ENCODE measurements around the gene STAG2. TPM values are rescaled to one million over a fixed set of nuclear protein-coding genes. Genes with fewer than 3 reads are reported as not detected.
"Not testable (repeated sequence)": the region's sequence is repeated elsewhere in the genome, so short reads cannot be mapped to it uniquely, and the experiment has no call there.

STAG2 gene
- total RNA-seq, 1 experiment from 2014 or later: 92.1 TPM

DNA sequence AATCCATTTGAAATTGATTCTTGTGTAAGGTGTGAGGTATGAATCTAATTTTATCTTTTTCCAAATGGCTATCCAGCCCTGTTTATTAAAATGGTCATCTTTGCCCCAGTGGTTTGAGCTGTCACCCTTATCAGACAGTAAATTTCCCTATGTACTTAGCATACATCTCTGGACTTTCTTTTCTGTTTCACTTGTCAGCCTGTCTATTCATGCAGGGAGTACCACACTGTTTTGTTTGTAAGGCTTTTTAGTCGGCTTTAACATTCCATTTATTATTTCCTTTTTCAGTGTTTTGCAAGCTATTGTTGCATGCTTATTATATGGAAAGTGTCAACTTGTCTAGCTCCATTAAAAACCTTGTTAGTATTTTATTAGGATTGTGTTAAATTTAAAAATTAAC, 155.8 kb downstream of the STAG2 start:
- TF ChIP-seq EZH2 (IDR thresholded peaks at IDR 0.05; ENCODE audit: low read length, unreplicated experiment): no peak
- TF ChIP-seq, protein P1, sequence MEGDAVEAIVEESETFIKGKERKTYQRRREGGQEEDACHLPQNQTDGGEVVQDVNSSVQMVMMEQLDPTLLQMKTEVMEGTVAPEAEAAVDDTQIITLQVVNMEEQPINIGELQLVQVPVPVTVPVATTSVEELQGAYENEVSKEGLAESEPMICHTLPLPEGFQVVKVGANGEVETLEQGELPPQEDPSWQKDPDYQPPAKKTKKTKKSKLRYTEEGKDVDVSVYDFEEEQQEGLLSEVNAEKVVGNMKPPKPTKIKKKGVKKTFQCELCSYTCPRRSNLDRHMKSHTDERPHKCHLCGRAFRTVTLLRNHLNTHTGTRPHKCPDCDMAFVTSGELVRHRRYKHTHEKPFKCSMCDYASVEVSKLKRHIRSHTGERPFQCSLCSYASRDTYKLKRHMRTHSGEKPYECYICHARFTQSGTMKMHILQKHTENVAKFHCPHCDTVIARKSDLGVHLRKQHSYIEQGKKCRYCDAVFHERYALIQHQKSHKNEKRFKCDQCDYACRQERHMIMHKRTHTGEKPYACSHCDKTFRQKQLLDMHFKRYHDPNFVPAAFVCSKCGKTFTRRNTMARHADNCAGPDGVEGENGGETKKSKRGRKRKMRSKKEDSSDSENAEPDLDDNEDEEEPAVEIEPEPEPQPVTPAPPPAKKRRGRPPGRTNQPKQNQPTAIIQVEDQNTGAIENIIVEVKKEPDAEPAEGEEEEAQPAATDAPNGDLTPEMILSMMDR (conservative IDR thresholded peaks at IDR 0.05; ENCODE audit: low read depth, low read length): no peak
- TF ChIP-seq EZH2phosphoT487 (IDR thresholded peaks at IDR 0.05; ENCODE audit: borderline replicate concordance, low read length): no peak
- Histone ChIP-seq H3K4me3 (ENCODE audit: low read length) (no peak overlapping the region), H3K9ac (ENCODE audit: low read length) (no peak overlapping the region), H3K27ac (ENCODE audit: low read length) (no peak overlapping the region), H4K20me1 (ENCODE audit: low read length) (no peaks in the 10 kb centered on the region), H3K36me3 (ENCODE audit: low read depth, low read length) (no peaks in the 10 kb centered on the region), H3K9me2 (replicated peaks; ENCODE audit: low read length) (no peaks in the 10 kb centered on the region), H3K27me3 (ENCODE audit: low read length) (no peaks in the 10 kb centered on the region), H3K4me1 (ENCODE audit: insufficient read depth, low read length) (no peaks in the 10 kb centered on the region), H3F3A (ENCODE audit: low read length, unreplicated experiment) (no peaks in the 10 kb centered on the region), H3K9me3 (ENCODE audit: low read length) (no peaks in the 10 kb centered on the region), H3K79me2 (ENCODE audit: low read length) (no peaks in the 10 kb centered on the region), H3K4me2 (ENCODE audit: low read length) (no peak overlapping the region), H2AFZ (ENCODE audit: low read length) (no peak overlapping the region)
- POLR2A ChIA-PET (ENCODE audit: unreplicated experiment): interaction anchor here (0.6 kb wide), 1 partner anchor 93 kb away, joined by 7 read pairs; no protein-coding TSS in a partner anchor
- intact Hi-C loops (cut with micrococcal nuclease): no loop called here
- ATAC-seq (no peak), DNase-seq (no peak)
- CTCF ChIA-PET: no interaction called here
- no TSS peak for BruUV-seq (replicated peaks)

DNA sequence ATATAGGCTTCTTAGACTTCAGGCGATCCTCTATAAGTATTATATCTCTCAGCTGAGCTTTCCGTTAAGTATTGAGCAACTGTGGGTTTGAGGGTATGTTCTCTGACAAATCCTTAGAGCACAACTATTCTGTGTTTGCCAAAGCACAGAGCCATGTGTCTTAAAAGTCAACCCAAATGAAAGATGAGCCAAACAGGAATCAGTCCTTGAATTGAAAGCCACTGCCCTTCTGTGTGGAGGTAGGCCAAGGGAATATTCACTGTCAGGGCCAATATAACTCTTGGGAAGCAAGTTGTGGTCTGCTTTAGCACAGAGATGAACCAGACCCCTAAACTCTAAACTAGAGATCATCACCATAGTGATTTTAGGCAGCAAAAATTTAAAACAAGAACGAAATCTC, 164.0 kb downstream of the STAG2 start:
- Histone ChIP-seq H3K36me3 (ENCODE audit: low read depth, low read length) (no peaks in the 10 kb centered on the region), H3F3A (ENCODE audit: low read length, unreplicated experiment) (no peaks in the 10 kb centered on the region), H3K4me2 (ENCODE audit: low read length) (no peak overlapping the region), H3K27me3 (ENCODE audit: low read length) (no peaks in the 10 kb centered on the region), H2AFZ (ENCODE audit: low read length) (no peak overlapping the region), H3K9me3 (ENCODE audit: low read length) (no peaks in the 10 kb centered on the region), H4K20me1 (ENCODE audit: low read length) (no peaks in the 10 kb centered on the region), H3K9ac (ENCODE audit: low read length) (no peak overlapping the region), H3K9me2 (replicated peaks; ENCODE audit: low read length) (no peaks in the 10 kb centered on the region), H3K27ac (ENCODE audit: low read length) (no peak overlapping the region), H3K4me1 (ENCODE audit: insufficient read depth, low read length) (no peaks in the 10 kb centered on the region), H3K79me2 (ENCODE audit: low read length) (no peaks in the 10 kb centered on the region), H3K4me3 (ENCODE audit: low read length) (no peak overlapping the region)
- POLR2A ChIA-PET (ENCODE audit: unreplicated experiment): no interaction called here
- ATAC-seq (no peak), DNase-seq (no peak)
- intact Hi-C loops (cut with micrococcal nuclease): no loop called here
- BruUV-seq (replicated peaks): no TSS peak
- TF ChIP-seq EZH2phosphoT487 (IDR thresholded peaks at IDR 0.05; ENCODE audit: borderline replicate concordance, low read length) (no peak), EZH2 (IDR thresholded peaks at IDR 0.05; ENCODE audit: low read length, unreplicated experiment) (no peak)
- TF ChIP-seq, protein P1 (conservative IDR thresholded peaks at IDR 0.05; ENCODE audit: low read depth, low read length): no peak
- CTCF ChIA-PET: no interaction called here

DNA sequence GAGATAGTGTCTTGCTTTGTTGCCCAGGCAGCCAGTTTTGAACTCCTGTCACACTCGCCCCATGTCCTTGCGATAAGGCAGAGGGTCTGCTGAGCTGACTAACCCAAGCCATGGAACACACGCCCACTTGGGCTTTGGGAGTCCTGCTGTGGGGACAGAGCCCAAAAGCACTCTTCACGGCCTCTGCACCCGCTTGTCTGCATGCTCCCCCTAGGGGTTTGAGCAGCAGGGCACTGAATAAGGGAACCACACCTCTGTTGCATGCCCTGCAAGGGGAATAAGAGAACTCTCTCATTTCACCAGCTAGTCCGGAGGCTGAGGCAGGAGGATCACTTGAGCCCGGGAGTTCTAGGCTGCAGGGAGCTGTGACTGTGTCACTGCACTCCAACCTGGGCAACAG, 166.0 kb downstream of the STAG2 start:
- CTCF ChIA-PET: no interaction called here
- no peak for DNase-seq

DNA sequence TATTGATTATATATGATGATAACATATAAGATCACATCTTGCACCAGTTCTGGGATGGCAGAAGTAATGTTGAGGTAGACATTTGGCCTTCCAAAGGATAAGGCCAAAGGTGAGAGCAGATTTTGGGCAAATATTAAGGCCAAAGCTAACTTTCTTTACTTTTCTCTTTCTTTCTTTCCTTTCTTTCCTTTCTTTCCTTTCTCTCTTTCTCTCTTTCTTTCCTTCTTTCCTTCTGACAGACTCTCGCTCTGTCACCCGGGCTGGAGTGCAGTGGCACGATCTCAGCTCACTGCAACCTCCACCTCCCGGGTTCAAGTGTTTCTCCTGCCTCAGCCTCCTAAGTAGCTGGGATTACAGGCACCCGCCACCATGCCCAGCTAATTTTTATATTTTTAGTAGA, 170.9 kb downstream of the STAG2 start:
- H2AFZ ChIP-seq (ENCODE audit: low read length); CTCF ChIA-PET; intact Hi-C loops (cut with micrococcal nuclease); ATAC-seq; H3F3A ChIP-seq (ENCODE audit: low read length, unreplicated experiment); H4K20me1 ChIP-seq (ENCODE audit: low read length); H3K27ac ChIP-seq (ENCODE audit: low read length); H3K9me2 ChIP-seq (replicated peaks; ENCODE audit: low read length); H3K9me3 ChIP-seq (ENCODE audit: low read length); BruUV-seq (replicated peaks); H3K4me3 ChIP-seq (ENCODE audit: low read length); H3K4me2 ChIP-seq (ENCODE audit: low read length); H3K79me2 ChIP-seq (ENCODE audit: low read length); POLR2A ChIA-PET (ENCODE audit: unreplicated experiment); H3K9ac ChIP-seq (ENCODE audit: low read length); H3K4me1 ChIP-seq (ENCODE audit: insufficient read depth, low read length); H3K27me3 ChIP-seq (ENCODE audit: low read length); DNase-seq; H3K36me3 ChIP-seq (ENCODE audit: low read depth, low read length): not testable (repeated sequence)

More for the DNA sequence above, 166.0 kb downstream of the STAG2 start:
- Histone ChIP-seq H3F3A (ENCODE audit: low read length, unreplicated experiment) (no peaks in the 10 kb centered on the region), H3K4me2 (ENCODE audit: low read length) (no peak overlapping the region), H3K36me3 (ENCODE audit: low read depth, low read length) (no peaks in the 10 kb centered on the region), H3K9ac (ENCODE audit: low read length) (no peak overlapping the region), H3K79me2 (ENCODE audit: low read length) (no peaks in the 10 kb centered on the region), H3K27ac (ENCODE audit: low read length) (no peak overlapping the region), H3K9me3 (ENCODE audit: low read length) (no peaks in the 10 kb centered on the region), H3K4me1 (ENCODE audit: insufficient read depth, low read length) (no peaks in the 10 kb centered on the region), H3K4me3 (ENCODE audit: low read length) (no peak overlapping the region), H3K9me2 (replicated peaks; ENCODE audit: low read length) (no peaks in the 10 kb centered on the region), H3K27me3 (ENCODE audit: low read length) (no peaks in the 10 kb centered on the region), H2AFZ (ENCODE audit: low read length) (no peak overlapping the region), H4K20me1 (ENCODE audit: low read length) (no peaks in the 10 kb centered on the region)
- TF ChIP-seq, protein P1 (conservative IDR thresholded peaks at IDR 0.05; ENCODE audit: low read depth, low read length): no peak; the same call in 1 of the 2 replicates
- TF ChIP-seq EZH2 (IDR thresholded peaks at IDR 0.05; ENCODE audit: low read length, unreplicated experiment): no peak
- no peak for TF ChIP-seq EZH2phosphoT487 (IDR thresholded peaks at IDR 0.05; ENCODE audit: borderline replicate concordance, low read length)
- POLR2A ChIA-PET (ENCODE audit: unreplicated experiment): no interaction called here
- ATAC-seq: no peak; the same call in 1 of the 2 replicates
- BruUV-seq (replicated peaks): no TSS peak
- intact Hi-C loops (cut with micrococcal nuclease): no loop called here
